WTC11 (cell line): ENCODE measurements around the gene CD6. TPM values are rescaled to one million over a fixed set of nuclear protein-coding genes. Genes with fewer than 3 reads are reported as not detected.

Source experiments
- ATAC-seq: fragments of 200-7000 bp; cut with Tn5 transposase; 2 replicates; pipeline ENCODE4 v1.10.0; 2021; ENCODE audit warnings: mild to moderate bottlenecking, moderate library complexity
- CTCF ChIA-PET: fragments of 300-600 bp; sonication (Branson Sonifier 250); formaldehyde crosslinking; loops from one replicate; lab custom pipeline; 2021; ENCODE audit warnings: antibody characterized with exemption; lab: Charles Lee
- POLR2A ChIA-PET: fragments of 350-600 bp; sonication (Branson Sonifier 250); formaldehyde crosslinking; loops from one replicate; lab custom pipeline; 2021; ENCODE audit warnings: antibody characterized with exemption; lab: Charles Lee
- DNase-seq: peaks from one replicate; pipeline ENCODE4 v3.0.0; 2021; ENCODE audit warnings: low spot score
- H3K27ac Mint-ChIP-seq: 2 replicates; pipeline ENCODE4 v1.8.0; 2021; ENCODE audit warnings: mixed read lengths
- H3K27me3 Mint-ChIP-seq: 2 replicates; pipeline ENCODE4 v1.8.0; 2021; ENCODE audit warnings: low read depth, mild to moderate bottlenecking, moderate library complexity, mixed read lengths
- H3K36me3 Mint-ChIP-seq: 2 replicates; pipeline ENCODE4 v1.8.0; 2021; ENCODE audit warnings: mixed read lengths
- H3K4me1 Mint-ChIP-seq: 2 replicates; pipeline ENCODE4 v1.8.0; 2022; ENCODE audit warnings: mixed read lengths
- H3K4me3 Mint-ChIP-seq: 2 replicates; pipeline ENCODE4 v1.8.0; 2021; ENCODE audit warnings: mild to moderate bottlenecking, moderate library complexity, mixed read lengths
- H3K9me3 Mint-ChIP-seq: 2 replicates; pipeline ENCODE4 v1.8.0; 2021; ENCODE audit warnings: mixed read lengths
- ARID4B ChIP-seq: sonication (generic); formaldehyde crosslinking; IDR thresholded peaks from 2 replicates; pipeline ENCODE4 v1.8.0; 2023; ENCODE audit warnings: missing genetic modification reagents, mild to moderate bottlenecking, borderline replicate concordance
- CBFB ChIP-seq: sonication (generic); formaldehyde crosslinking; IDR thresholded peaks from 2 replicates; pipeline ENCODE4 v1.8.1; 2022; ENCODE audit warnings: mild to moderate bottlenecking, low read depth, missing genetic modification reagents
- E2F4 ChIP-seq: sonication (generic); formaldehyde crosslinking; IDR thresholded peaks from 2 replicates; pipeline ENCODE4 v1.8.1; 2022; ENCODE audit warnings: low read depth, mild to moderate bottlenecking, moderate library complexity, missing genetic modification reagents, borderline replicate concordance
- HMGA2 ChIP-seq: fragments of 250-450 bp; sonication (Bioruptor Pico); IDR thresholded peaks from 2 replicates; pipeline ENCODE4 v1.4.0; 2021; ENCODE audit warnings: mild to moderate bottlenecking, moderate library complexity
- IRF2 ChIP-seq: sonication (generic); formaldehyde crosslinking; IDR thresholded peaks from 2 replicates; pipeline ENCODE4 v1.8.0; 2022; ENCODE audit warnings: low read depth, missing genetic modification reagents, borderline replicate concordance
- OVOL2 ChIP-seq: fragments of 250-450 bp; sonication (Bioruptor Pico); IDR thresholded peaks from 2 replicates; pipeline ENCODE4 v1.9.0; 2021; ENCODE audit warnings: mild to moderate bottlenecking, borderline replicate concordance
- SMAD3 ChIP-seq: sonication (generic); formaldehyde crosslinking; IDR thresholded peaks from 2 replicates; pipeline ENCODE4 v1.8.0; 2022; ENCODE audit warnings: missing genetic modification reagents, mild to moderate bottlenecking, borderline replicate concordance
- ZNF396 ChIP-seq: fragments of 250-450 bp; sonication (Bioruptor Pico); IDR thresholded peaks from 2 replicates; pipeline ENCODE4 v1.8.0; 2021; ENCODE audit warnings: mild to moderate bottlenecking, moderate library complexity, borderline replicate concordance
- total RNA-seq: library from RNA; stranded (reverse); gene quantifications from 3 replicates; pipeline ENCODE4 v1.2.3, GENCODE V29; 2021
- TF ChIP-seq, protein P1 (sequence below): fragments of 250-450 bp; sonication (Bioruptor Pico); IDR thresholded peaks from 2 replicates; pipeline ENCODE4 v1.9.0; 2021; ENCODE audit warnings: mild to moderate bottlenecking
- TF ChIP-seq, protein P2 (sequence below): fragments of 200-600 bp; IDR thresholded peaks from 2 replicates; pipeline ENCODE4 v1.8.0; 2022; ENCODE audit warnings: antibody characterized with exemption
- TF ChIP-seq, protein P3 (sequence below): sonication (generic); formaldehyde crosslinking; IDR thresholded peaks from 2 replicates; pipeline ENCODE4 v1.8.1; 2023; ENCODE audit warnings: mild to moderate bottlenecking, missing genetic modification reagents, moderate library complexity
- TF ChIP-seq, protein P4 (sequence below): sonication (generic); formaldehyde crosslinking; conservative IDR thresholded peaks from 2 replicates; pipeline ENCODE4 v1.8.1; 2022; ENCODE audit warnings: mild to moderate bottlenecking, missing genetic modification reagents
- TF ChIP-seq, protein P5 (sequence below): fragments of 250-450 bp; sonication (Bioruptor Pico); conservative IDR thresholded peaks from 2 replicates; pipeline ENCODE4 v1.9.0; 2021; ENCODE audit warnings: mild to moderate bottlenecking
- TF ChIP-seq, protein P6 (sequence below): sonication (generic); formaldehyde crosslinking; IDR thresholded peaks from 2 replicates; pipeline ENCODE4 v1.8.0; 2022; ENCODE audit warnings: mild to moderate bottlenecking, missing genetic modification reagents

Gene CD6
- total RNA-seq, 1 experiment from 2014 or later, result 1.0 TPM

GRCh38 chr11:61019037-61019831 lies 47.8 kb downstream of the CD6 start:
- Mint-ChIP-seq H3K4me3 (no peak overlapping the region), H3K4me1 (peaks cover 17% of the 10 kb centered on the region), H3K36me3 (no peaks in the 10 kb centered on the region), H3K27me3 (peaks cover 37% of the 10 kb centered on the region), H3K27ac (no peak overlapping the region), H3K9me3 (no peaks in the 10 kb centered on the region)
- POLR2A ChIA-PET, result no interaction called here
- no peak for ATAC-seq
- TF ChIP-seq OVOL2 (CRISPR knock-in tag) (no peak), ZNF396 (CRISPR knock-in tag) (no peak), SMAD3 (no peak), HMGA2 (no peak)
- TF ChIP-seq, protein P1, sequence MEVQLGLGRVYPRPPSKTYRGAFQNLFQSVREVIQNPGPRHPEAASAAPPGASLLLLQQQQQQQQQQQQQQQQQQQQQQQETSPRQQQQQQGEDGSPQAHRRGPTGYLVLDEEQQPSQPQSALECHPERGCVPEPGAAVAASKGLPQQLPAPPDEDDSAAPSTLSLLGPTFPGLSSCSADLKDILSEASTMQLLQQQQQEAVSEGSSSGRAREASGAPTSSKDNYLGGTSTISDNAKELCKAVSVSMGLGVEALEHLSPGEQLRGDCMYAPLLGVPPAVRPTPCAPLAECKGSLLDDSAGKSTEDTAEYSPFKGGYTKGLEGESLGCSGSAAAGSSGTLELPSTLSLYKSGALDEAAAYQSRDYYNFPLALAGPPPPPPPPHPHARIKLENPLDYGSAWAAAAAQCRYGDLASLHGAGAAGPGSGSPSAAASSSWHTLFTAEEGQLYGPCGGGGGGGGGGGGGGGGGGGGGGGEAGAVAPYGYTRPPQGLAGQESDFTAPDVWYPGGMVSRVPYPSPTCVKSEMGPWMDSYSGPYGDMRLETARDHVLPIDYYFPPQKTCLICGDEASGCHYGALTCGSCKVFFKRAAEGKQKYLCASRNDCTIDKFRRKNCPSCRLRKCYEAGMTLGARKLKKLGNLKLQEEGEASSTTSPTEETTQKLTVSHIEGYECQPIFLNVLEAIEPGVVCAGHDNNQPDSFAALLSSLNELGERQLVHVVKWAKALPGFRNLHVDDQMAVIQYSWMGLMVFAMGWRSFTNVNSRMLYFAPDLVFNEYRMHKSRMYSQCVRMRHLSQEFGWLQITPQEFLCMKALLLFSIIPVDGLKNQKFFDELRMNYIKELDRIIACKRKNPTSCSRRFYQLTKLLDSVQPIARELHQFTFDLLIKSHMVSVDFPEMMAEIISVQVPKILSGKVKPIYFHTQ (CRISPR knock-in tag), result no peak
- TF ChIP-seq, protein P2, sequence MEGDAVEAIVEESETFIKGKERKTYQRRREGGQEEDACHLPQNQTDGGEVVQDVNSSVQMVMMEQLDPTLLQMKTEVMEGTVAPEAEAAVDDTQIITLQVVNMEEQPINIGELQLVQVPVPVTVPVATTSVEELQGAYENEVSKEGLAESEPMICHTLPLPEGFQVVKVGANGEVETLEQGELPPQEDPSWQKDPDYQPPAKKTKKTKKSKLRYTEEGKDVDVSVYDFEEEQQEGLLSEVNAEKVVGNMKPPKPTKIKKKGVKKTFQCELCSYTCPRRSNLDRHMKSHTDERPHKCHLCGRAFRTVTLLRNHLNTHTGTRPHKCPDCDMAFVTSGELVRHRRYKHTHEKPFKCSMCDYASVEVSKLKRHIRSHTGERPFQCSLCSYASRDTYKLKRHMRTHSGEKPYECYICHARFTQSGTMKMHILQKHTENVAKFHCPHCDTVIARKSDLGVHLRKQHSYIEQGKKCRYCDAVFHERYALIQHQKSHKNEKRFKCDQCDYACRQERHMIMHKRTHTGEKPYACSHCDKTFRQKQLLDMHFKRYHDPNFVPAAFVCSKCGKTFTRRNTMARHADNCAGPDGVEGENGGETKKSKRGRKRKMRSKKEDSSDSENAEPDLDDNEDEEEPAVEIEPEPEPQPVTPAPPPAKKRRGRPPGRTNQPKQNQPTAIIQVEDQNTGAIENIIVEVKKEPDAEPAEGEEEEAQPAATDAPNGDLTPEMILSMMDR, result no peak
- TF ChIP-seq, protein P3, sequence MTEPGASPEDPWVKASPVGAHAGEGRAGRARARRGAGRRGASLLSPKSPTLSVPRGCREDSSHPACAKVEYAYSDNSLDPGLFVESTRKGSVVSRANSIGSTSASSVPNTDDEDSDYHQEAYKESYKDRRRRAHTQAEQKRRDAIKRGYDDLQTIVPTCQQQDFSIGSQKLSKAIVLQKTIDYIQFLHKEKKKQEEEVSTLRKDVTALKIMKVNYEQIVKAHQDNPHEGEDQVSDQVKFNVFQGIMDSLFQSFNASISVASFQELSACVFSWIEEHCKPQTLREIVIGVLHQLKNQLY (CRISPR knock-in tag), result no peak
- CTCF ChIA-PET, result interaction anchor here (1.3 kb wide), 1 partner anchor 49 kb away, joined by 3 read pairs; no protein-coding TSS in a partner anchor
- no peak for DNase-seq

- CTCF ChIA-PET, result no interaction called here
- no peaks in the 10 kb centered on the region for H3K9me3 Mint-ChIP-seq
- peaks cover 31% of the 10 kb centered on the region for H3K27me3 Mint-ChIP-seq
- H3K4me1 Mint-ChIP-seq, result peaks cover 19% of the 10 kb centered on the region
- DNase-seq, result no peak
- no peak overlapping the region for H3K4me3 Mint-ChIP-seq
- no peak for ATAC-seq
- no peak overlapping the region for H3K27ac Mint-ChIP-seq
- H3K36me3 Mint-ChIP-seq, result no peaks in the 10 kb centered on the region
- POLR2A ChIA-PET, result no interaction called here
- TF ChIP-seq, protein P4, sequence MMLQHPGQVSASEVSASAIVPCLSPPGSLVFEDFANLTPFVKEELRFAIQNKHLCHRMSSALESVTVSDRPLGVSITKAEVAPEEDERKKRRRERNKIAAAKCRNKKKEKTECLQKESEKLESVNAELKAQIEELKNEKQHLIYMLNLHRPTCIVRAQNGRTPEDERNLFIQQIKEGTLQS (CRISPR knock-in tag), result no peak
- TF ChIP-seq, protein P5, sequence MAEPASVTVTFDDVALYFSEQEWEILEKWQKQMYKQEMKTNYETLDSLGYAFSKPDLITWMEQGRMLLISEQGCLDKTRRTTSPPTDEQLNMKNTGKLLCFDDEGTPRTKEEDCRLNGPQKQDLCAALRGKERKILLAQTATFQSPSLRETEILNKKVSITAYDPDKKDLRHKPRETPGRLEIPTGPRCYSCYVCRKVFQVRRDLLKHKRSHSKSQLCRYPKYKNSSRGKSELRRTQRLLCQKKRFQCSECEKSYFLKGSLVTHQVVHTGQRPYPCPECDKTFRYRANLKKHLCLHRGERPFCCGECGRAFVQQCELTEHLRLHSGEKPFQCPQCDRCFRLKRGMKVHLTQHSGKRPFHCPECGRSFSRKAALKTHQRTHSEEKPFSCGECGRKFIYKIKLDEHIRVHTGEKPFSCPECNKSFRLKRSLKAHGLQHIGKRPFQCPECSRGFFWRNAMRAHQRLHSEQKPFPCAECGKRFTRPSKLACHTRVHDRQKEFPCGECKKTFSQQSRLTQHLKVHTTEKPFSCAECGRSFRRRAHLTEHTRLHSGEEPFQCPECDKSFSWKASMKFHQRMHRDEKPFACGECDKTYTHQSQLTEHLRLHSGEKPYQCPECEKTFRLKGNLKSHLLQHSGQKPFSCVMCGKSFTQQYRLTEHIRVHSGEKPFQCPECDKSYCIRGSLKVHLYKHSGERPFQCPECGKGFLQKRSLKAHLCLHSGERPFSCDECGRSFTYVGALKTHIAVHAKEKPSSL, result no peak
- TF ChIP-seq OVOL2 (CRISPR knock-in tag), result no peak
- TF ChIP-seq CBFB, result no peak
- TF ChIP-seq E2F4 (CRISPR knock-in tag), result no peak
- TF ChIP-seq SMAD3, result no peak
- TF ChIP-seq ARID4B, result no peak
- no peak for TF ChIP-seq IRF2 (CRISPR knock-in tag)
- TF ChIP-seq, protein P6, sequence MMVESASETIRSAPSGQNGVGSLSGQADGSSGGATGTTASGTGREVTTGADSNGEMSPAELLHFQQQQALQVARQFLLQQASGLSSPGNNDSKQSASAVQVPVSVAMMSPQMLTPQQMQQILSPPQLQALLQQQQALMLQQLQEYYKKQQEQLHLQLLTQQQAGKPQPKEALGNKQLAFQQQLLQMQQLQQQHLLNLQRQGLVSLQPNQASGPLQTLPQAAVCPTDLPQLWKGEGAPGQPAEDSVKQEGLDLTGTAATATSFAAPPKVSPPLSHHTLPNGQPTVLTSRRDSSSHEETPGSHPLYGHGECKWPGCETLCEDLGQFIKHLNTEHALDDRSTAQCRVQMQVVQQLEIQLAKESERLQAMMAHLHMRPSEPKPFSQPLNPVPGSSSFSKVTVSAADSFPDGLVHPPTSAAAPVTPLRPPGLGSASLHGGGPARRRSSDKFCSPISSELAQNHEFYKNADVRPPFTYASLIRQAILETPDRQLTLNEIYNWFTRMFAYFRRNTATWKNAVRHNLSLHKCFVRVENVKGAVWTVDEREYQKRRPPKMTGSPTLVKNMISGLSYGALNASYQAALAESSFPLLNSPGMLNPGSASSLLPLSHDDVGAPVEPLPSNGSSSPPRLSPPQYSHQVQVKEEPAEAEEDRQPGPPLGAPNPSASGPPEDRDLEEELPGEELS (CRISPR knock-in tag), result no peak
These were observed 48.4 kb downstream of the CD6 start for GRCh38 chr11:61019832-61020405.
